GM19395 (cell line): ENCODE results near the gene ADNP2.
A peak's percentile ranks its signal among the peaks of the same experiment; 100 is the strongest.

ENCODE experiments used
- ATAC-seq: cut with Tn5 transposase; IDR thresholded peaks from one replicate; pipeline ENCODE4 v1.9.1; 2021; ENCODE audit warnings: mild to moderate bottlenecking, moderate library complexity; ENCODE audit not compliant: unreplicated experiment

ADNP2 gene

GRCh38 chr18:80105369-80106167, 3.5 kb upstream of the ADNP2 start:
- ATAC-seq, result peak; percentile 48

GRCh38 chr18:80106482-80107051, 2.5 kb upstream of the ADNP2 start:
- no peak for ATAC-seq

GRCh38 chr18:80107426-80107825, 1.6 kb upstream of the ADNP2 start:
- no peak for ATAC-seq

GRCh38 chr18:80108121-80108536, 933 bp upstream of the ADNP2 start:
- ATAC-seq, result no peak

- ATAC-seq, result peak; percentile 20
Observed at GRCh38 chr18:80109676-80110078, 615 bp downstream of the ADNP2 start.

- no peak for ATAC-seq
Observed at GRCh38 chr18:80112624-80113248, 3.7 kb downstream of the ADNP2 start.

- no peak for ATAC-seq
Observed at GRCh38 chr18:80115035-80115434, 6.0 kb downstream of the ADNP2 start.

GRCh38 chr18:80119111-80119510, 10.0 kb downstream of the ADNP2 start:
- ATAC-seq, result no peak

- no peak for ATAC-seq
Observed at GRCh38 chr18:80120932-80121331, 11.9 kb downstream of the ADNP2 start.

- no peak for ATAC-seq
Observed at GRCh38 chr18:80124131-80124530, 15.1 kb downstream of the ADNP2 start.

- ATAC-seq, result no peak
Observed at GRCh38 chr18:80126797-80127196, 17.7 kb downstream of the ADNP2 start.

GRCh38 chr18:80127635-80128034, 18.6 kb downstream of the ADNP2 start:
- ATAC-seq, result no peak

GRCh38 chr18:80129672-80130367, 20.8 kb downstream of the ADNP2 start:
- ATAC-seq, result no peak

GRCh38 chr18:80130555-80130954, 21.5 kb downstream of the ADNP2 start:
- ATAC-seq, result no peak

GRCh38 chr18:80132180-80132812, 23.2 kb downstream of the ADNP2 start:
- no peak for ATAC-seq

- ATAC-seq, result no peak
Observed at GRCh38 chr18:80133124-80133523, 24.1 kb downstream of the ADNP2 start.

GRCh38 chr18:80135136-80135535, 26.1 kb downstream of the ADNP2 start:
- ATAC-seq, result no peak

- ATAC-seq, result no peak
Observed at GRCh38 chr18:80136679-80137078, 27.6 kb downstream of the ADNP2 start.

- ATAC-seq, result no peak
Observed at GRCh38 chr18:80137137-80137536, 28.1 kb downstream of the ADNP2 start.

GRCh38 chr18:80137976-80138375, 28.9 kb downstream of the ADNP2 start:
- no peak for ATAC-seq

GRCh38 chr18:80140455-80140985, 31.5 kb downstream of the ADNP2 start:
- ATAC-seq, result no peak
